H1 (cell line): Measurements from ENCODE around the gene COL11A2. TPM values are rescaled to one million over a fixed set of nuclear protein-coding genes. Genes with fewer than 3 reads are reported as not detected.

Experiments
- CTCF ChIA-PET: fragments of 300-600 bp; sonication (Branson Sonifier 250); formaldehyde crosslinking; loops from one replicate; lab custom pipeline; 2021; ENCODE audit not compliant: partially characterized antibody; lab: Charles Lee
- POLR2A ChIA-PET: fragments of 300-600 bp; sonication (Branson Sonifier 250); formaldehyde crosslinking; loops from one replicate; lab custom pipeline; 2021; ENCODE audit warnings: inconsistent platforms; ENCODE audit not compliant: partially characterized antibody; lab: Charles Lee
- DNase-seq, 2 experiments: peaks; one replicate each; pipeline versions ENCODE4 v3.0.0 to v3.0.0-alpha.2; 2010 to 2022; ENCODE audit warnings: low spot score in 2 of 2, low read depth in 1 of 2, mixed read lengths in 1 of 2
- FAIRE-seq: peaks from 2 replicates; lab custom pipeline; 2011; peaks lifted over from hg19 to GRCh38; lab: Jason Lieb, UNC
- H2AFZ ChIP-seq: 2 replicates; pipeline ENCODE4 v1.8.1; 2012; ENCODE audit warnings: low read length, inconsistent platforms
- H2AK5ac ChIP-seq: 2 replicates; pipeline ENCODE4 v1.6.1; 2013; ENCODE audit warnings: low read depth, low read length
- H2BK120ac ChIP-seq: replicated peaks from 2 replicates; pipeline ENCODE3; 2013; ENCODE audit warnings: low read depth, low read length, inconsistent platforms
- H2BK12ac ChIP-seq: 2 replicates; pipeline ENCODE4 v1.6.1; 2013; ENCODE audit warnings: low read depth, low read length
- H2BK15ac ChIP-seq: 2 replicates; pipeline ENCODE4 v1.6.1; 2013; ENCODE audit warnings: low read length
- H2BK20ac ChIP-seq: 2 replicates; pipeline ENCODE4 v1.6.1; 2013; ENCODE audit warnings: low read length
- H2BK5ac ChIP-seq: 2 replicates; pipeline ENCODE4 v1.6.1; 2013; ENCODE audit warnings: low read depth, low read length
- H3K14ac ChIP-seq: 2 replicates; pipeline ENCODE4 v1.6.1; 2013; ENCODE audit warnings: inconsistent platforms; ENCODE audit not compliant: insufficient read length
- H3K18ac ChIP-seq: 2 replicates; pipeline ENCODE4 v1.6.1; 2013; ENCODE audit warnings: low read length; ENCODE audit errors: extremely low read depth
- H3K23ac ChIP-seq: 2 replicates; pipeline ENCODE4 v1.6.1; 2013; ENCODE audit warnings: inconsistent platforms; ENCODE audit not compliant: insufficient read length
- H3K23me2 ChIP-seq: 2 replicates; pipeline ENCODE4 v1.6.1; 2013; ENCODE audit warnings: low read depth, low read length
- H3K27ac ChIP-seq: 2 replicates; pipeline ENCODE4 v1.6.1; 2011; ENCODE audit warnings: low read depth, low read length, inconsistent platforms
- H3K27me3 ChIP-seq, 4 experiments: replicated peaks in 1 of 4; 1 replicate in 1 of 4; 2 replicates in 3 of 4; pipeline versions ENCODE4 v1.6.1 to v1.8.1; 2011 to 2013; ENCODE audit warnings: low read length in 3 of 4, mild to moderate bottlenecking in 3 of 4, inconsistent platforms in 2 of 4, mixed read lengths in 2 of 4, moderate library complexity in 1 of 4; ENCODE audit not compliant: control insufficient read depth in 3 of 4, insufficient read depth in 3 of 4; ENCODE audit errors: extremely low read depth in 1 of 4
- H3K36me3 ChIP-seq, 4 experiments: 2 replicates each; pipeline versions ENCODE4 v1.6.1 to v1.8.1; 2011 to 2013; ENCODE audit warnings: mild to moderate bottlenecking in 4 of 4, low read length in 3 of 4, moderate library complexity in 2 of 4, control low read depth in 1 of 4, inconsistent platforms in 1 of 4; ENCODE audit not compliant: insufficient read depth in 4 of 4, control insufficient read depth in 2 of 4
- H3K4ac ChIP-seq: replicated peaks from 2 replicates; pipeline ENCODE3; 2013; ENCODE audit warnings: low read length, low read depth, mixed read lengths, inconsistent platforms; ENCODE audit not compliant: insufficient read length
- H3K4me1 ChIP-seq, 4 experiments: replicated peaks in 1 of 4; 1 replicate in 1 of 4; 2 replicates in 3 of 4; pipeline versions ENCODE4 v1.6.1 to v1.8.1; 2011 to 2013; ENCODE audit warnings: low read length in 3 of 4, inconsistent platforms in 2 of 4, mixed read lengths in 1 of 4; ENCODE audit not compliant: insufficient read depth in 4 of 4, control insufficient read depth in 3 of 4
- H3K4me2 ChIP-seq, 2 experiments: 2 replicates each; pipeline versions ENCODE4 v1.6.1 to v1.8.1; 2011 to 2013; ENCODE audit warnings: low read depth in 2 of 2, low read length in 2 of 2, control low read depth in 1 of 2, inconsistent platforms in 1 of 2, mild to moderate bottlenecking in 1 of 2; ENCODE audit not compliant: insufficient read depth in 1 of 2
- H3K4me3 ChIP-seq, 4 experiments: fragments of 200-600, 300-600 bp in 1 of 4; sonication (generic), shearing (Covaris generic), sonication (Bioruptor Twin) in 1 of 4; 2 replicates each; pipeline versions ENCODE4 v1.5.1 to v1.8.1; 2011 to 2016; ENCODE audit warnings: low read length in 4 of 4, low read depth in 3 of 4, control low read depth in 2 of 4, inconsistent platforms in 2 of 4, mild to moderate bottlenecking in 2 of 4, mixed read lengths in 1 of 4, moderate library complexity in 1 of 4; ENCODE audit not compliant: insufficient read depth in 2 of 4; ENCODE audit errors: extremely low read depth in 1 of 4
- H3K56ac ChIP-seq: replicated peaks from 2 replicates; pipeline ENCODE3; 2013; ENCODE audit warnings: low read depth, mild to moderate bottlenecking, mixed read lengths, low read length, inconsistent platforms; ENCODE audit not compliant: insufficient read length
- H3K79me1 ChIP-seq: 2 replicates; pipeline ENCODE4 v1.6.1; 2013; ENCODE audit warnings: low read depth, low read length, control low read depth
- H3K79me2 ChIP-seq, 2 experiments: 2 replicates each; pipeline versions ENCODE4 v1.6.1 to v1.8.1; 2012 to 2013; ENCODE audit warnings: low read length in 2 of 2, mild to moderate bottlenecking in 2 of 2, inconsistent platforms in 1 of 2; ENCODE audit not compliant: insufficient read depth in 2 of 2, control insufficient read depth in 1 of 2
- H3K9ac ChIP-seq, 4 experiments: replicated peaks in 1 of 4; 1 replicate in 1 of 4; 2 replicates in 3 of 4; pipeline versions ENCODE4 v1.6.1 to v1.8.1; 2011 to 2013; ENCODE audit warnings: low read depth in 3 of 4, low read length in 3 of 4, control low read depth in 2 of 4, mild to moderate bottlenecking in 2 of 4, moderate library complexity in 2 of 4, inconsistent platforms in 1 of 4; ENCODE audit errors: extremely low read depth in 1 of 4
- H3K9me3 ChIP-seq, 2 experiments: 2 replicates each; pipeline versions ENCODE4 v1.6.1 to v1.8.1; 2012 to 2013; ENCODE audit warnings: mild to moderate bottlenecking in 2 of 2, moderate library complexity in 2 of 2, control low read depth in 1 of 2, inconsistent platforms in 1 of 2, low read depth in 1 of 2, low read length in 1 of 2, mixed read lengths in 1 of 2; ENCODE audit not compliant: insufficient read depth in 2 of 2
- H4K20me1 ChIP-seq, 2 experiments: replicated peaks in 1 of 2; 2 replicates each; pipeline versions ENCODE3 to v1.8.1; 2011 to 2013; ENCODE audit warnings: inconsistent platforms in 2 of 2, low read length in 2 of 2, mild to moderate bottlenecking in 1 of 2; ENCODE audit not compliant: insufficient read depth in 2 of 2, control insufficient read depth in 1 of 2
- H4K5ac ChIP-seq: 2 replicates; pipeline ENCODE4 v1.6.1; 2013; ENCODE audit warnings: low read length, low read depth, mixed read lengths, inconsistent platforms; ENCODE audit not compliant: insufficient read length
- H4K8ac ChIP-seq: 2 replicates; pipeline ENCODE4 v1.8.0; 2013; ENCODE audit warnings: mild to moderate bottlenecking, moderate library complexity, low read length, inconsistent platforms; ENCODE audit not compliant: insufficient read depth; ENCODE audit errors: extremely low read depth
- H4K91ac ChIP-seq: replicated peaks from 2 replicates; pipeline ENCODE3; 2013; ENCODE audit warnings: low read length, mixed read lengths, inconsistent platforms; ENCODE audit not compliant: insufficient read length
- ATF3 ChIP-seq: IDR thresholded peaks from 2 replicates; pipeline ENCODE4 v1.6.1; 2011; ENCODE audit warnings: low read depth, mild to moderate bottlenecking, low read length; ENCODE audit not compliant: insufficient read depth
- BRCA1 ChIP-seq: IDR thresholded peaks from 2 replicates; pipeline ENCODE4 v1.6.1; 2012; ENCODE audit warnings: low read depth, low read length, improper control_type of control experiment
- CHD1 ChIP-seq: IDR thresholded peaks from 2 replicates; pipeline ENCODE4 v1.6.1; 2012; ENCODE audit warnings: low read depth, low read length, improper control_type of control experiment
- E2F6 ChIP-seq: IDR thresholded peaks from 2 replicates; pipeline ENCODE4 v1.6.1; 2012; ENCODE audit warnings: inconsistent platforms
- GABPA ChIP-seq: IDR thresholded peaks from 2 replicates; pipeline ENCODE4 v1.6.1; 2011; ENCODE audit warnings: mild to moderate bottlenecking, low read length, moderate library complexity, borderline replicate concordance; ENCODE audit not compliant: insufficient read depth
- HDAC2 ChIP-seq, 2 experiments: fragments of 300-600 bp in 1 of 2; sonication (generic) in 1 of 2; IDR thresholded peaks; 2 replicates each; pipeline ENCODE4 v1.6.1; 2011 to 2012; ENCODE audit warnings: low read depth in 2 of 2, low read length in 2 of 2, mild to moderate bottlenecking in 2 of 2, moderate library complexity in 2 of 2, borderline replicate concordance in 1 of 2, inconsistent platforms in 1 of 2
- KDM1A ChIP-seq: fragments of 200-600, 300-600 bp; sonication (generic); IDR thresholded peaks from 2 replicates; pipeline ENCODE4 v1.7.1; 2016; ENCODE audit warnings: mild to moderate bottlenecking, low read length, borderline replicate concordance
- POLR2AphosphoS5 ChIP-seq: IDR thresholded peaks from 2 replicates; pipeline ENCODE4 v1.6.1; 2011; ENCODE audit warnings: low read depth, low read length
- RNF2 ChIP-seq: fragments of 200-900, 300-1000 bp; sonication (generic); IDR thresholded peaks from 2 replicates; pipeline ENCODE4 v1.7.1; 2016; ENCODE audit warnings: borderline replicate concordance, low read depth, mild to moderate bottlenecking, antibody characterized with exemption, low read length; ENCODE audit not compliant: poor library complexity, severe bottlenecking; ENCODE audit errors: missing control alignments
- SUZ12 ChIP-seq: fragments of 200-600 bp; sonication (generic); IDR thresholded peaks from 2 replicates; pipeline ENCODE4 v1.6.1; 2012; ENCODE audit warnings: mild to moderate bottlenecking, inconsistent platforms, low read length, moderate library complexity, mixed read lengths
- TAF7 ChIP-seq: optimal IDR thresholded peaks from 2 replicates; pipeline ENCODE3; 2011; ENCODE audit warnings: low read depth, mild to moderate bottlenecking, inconsistent platforms, low read length, moderate library complexity, borderline replicate concordance
- WGBS, 2 experiments: shearing (Covaris generic) in 1 of 2; methylation state at CpG; one replicate each; pipeline versions ENCODE4 v1.1.6 to v1.1.7; 2013 to 2015; ENCODE audit warnings: low lambda C conversion rate in 2 of 2, mixed read lengths in 2 of 2, inconsistent platforms in 1 of 2, low coverage in 1 of 2, missing lambda C conversion rate in 1 of 2; ENCODE audit not compliant: insufficient replicate concordance in 2 of 2, insufficient coverage in 1 of 2, insufficient read length in 1 of 2; ENCODE audit errors: extremely low coverage in 1 of 2, missing lambda C conversion rate in 1 of 2; 5-methylcytosine and 5-hydroxymethylcytosine counted together
- polyA plus RNA-seq, 7 experiments: library from polyadenylated mRNA; depleted of rRNA in 3 of 7; stranded (reverse) in 5 of 7; unstranded in 2 of 7; fragments of >200 nt in 5 of 7; fragments of 200-250 nt in 2 of 7; gene quantifications; 1 replicate in 5 of 7; 2 replicates in 1 of 7; 4 replicates in 1 of 7; pipeline versions ENCODE4 v1.2.1 to v1.2.3, GENCODE V29; 2011 to 2013; ENCODE audit warnings: missing spikeins in 2 of 7, mixed read lengths in 2 of 7
- total RNA-seq: library from RNA; stranded (reverse); fragmentation: NEBNext Ultra II Directional; extraction: Animal tissue kit (Norgen Biotek cat#: 25700); gene quantifications from 2 replicates; pipeline ENCODE4 v1.2.1, GENCODE V29; 2021

Gene COL11A2
- total and polyA plus RNA-seq, 2 of the 8 experiments (the other 6 are each of a cell fraction or from before 2014, with no cell fraction given), result 2.8 to 3.8 TPM

DNA sequence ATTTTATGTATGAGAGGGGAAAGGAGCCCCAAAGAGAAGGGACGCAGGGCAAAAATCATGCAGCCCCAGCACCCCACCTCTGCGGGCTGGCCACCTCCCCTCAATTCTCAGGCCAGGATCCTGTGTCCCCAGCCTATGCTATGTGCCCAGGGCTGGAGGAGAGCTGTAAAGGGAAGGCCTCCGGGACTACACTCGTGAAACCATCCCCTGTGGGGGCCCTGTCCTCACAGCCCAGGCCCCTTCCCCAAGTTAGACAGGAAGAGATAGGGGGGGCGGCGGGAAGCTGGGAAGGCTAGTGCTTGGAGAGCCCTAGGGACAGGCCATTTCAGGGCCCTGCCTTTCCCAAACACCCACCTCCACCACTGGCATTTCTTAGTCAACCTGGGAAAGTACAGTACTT is 1.4 kb upstream of the COL11A2 start:
- FAIRE-seq (no peak), DNase-seq (no peak)
- Histone ChIP-seq H3K23ac (no peak overlapping the region), H4K8ac (no peak overlapping the region), H2BK5ac (no peak overlapping the region), H3K79me1 (no peaks in the 10 kb centered on the region), H3K4ac (no peak overlapping the region), H3K23me2 (peaks cover 11% of the 10 kb centered on the region), H2AFZ (no peak overlapping the region), H3K9ac (no peak overlapping the region; a peak in 1 of 7 replicates), H3K9me3 (no peaks in the 10 kb centered on the region), H3K14ac (no peak overlapping the region), H2BK15ac (no peak overlapping the region; the same call in 1 of the 2 replicates), H2BK120ac (no peak overlapping the region), H3K27ac (no peak overlapping the region), H4K91ac (no peak overlapping the region), H4K5ac (no peak overlapping the region), H3K4me1 (peaks cover 5 to 10% (median 9%) of the 10 kb centered on the region in 4 experiments), H3K4me3 (peak overlapping the region; percentile 13 to 79 (median 46); a peak in 4 of 8 replicates), H3K79me2 (no peaks in the 10 kb centered on the region), H3K27me3 (peaks cover 0 to 17% (median 15%) of the 10 kb centered on the region in 4 experiments; a peak in 6 of 7 replicates), H2AK5ac (no peak overlapping the region), H2BK12ac (no peak overlapping the region), H3K4me2 (peak overlapping the region; percentile 78 to 96), H3K36me3 (peaks cover 0 to 13% (median 6%) of the 10 kb centered on the region in 4 experiments; a peak in 4 of 8 replicates), H2BK20ac (no peak overlapping the region), H3K18ac (no peak overlapping the region), H3K56ac (no peak overlapping the region), H4K20me1 (peaks cover 0 to 5% of the 10 kb centered on the region in 2 experiments)
- ChIA-PET POLR2A (interaction anchor here (0.7 to 1.4 kb wide), 5 partner anchors 12 to 223 kb away, joined by 3 to 6 read pairs (median 4); partner anchors contain the start of gene HSD17B8), CTCF (interaction anchor here (0.6 to 3.4 kb wide), 5 partner anchors 21 to 193 kb away, joined by 3 to 14 read pairs (median 9); no protein-coding TSS in a partner anchor)
- 20% methylated on average over 6 of the region's 6 CpGs; no CpG with 5 or more reads in 1 of the 2 experiments for WGBS, 2 experiments
- no peak for TF ChIP-seq RNF2
- no peak for TF ChIP-seq ATF3
- TF ChIP-seq SUZ12, result no peak
- no peak for TF ChIP-seq TAF7
- TF ChIP-seq POLR2AphosphoS5, result no peak
- no peak for TF ChIP-seq KDM1A
- TF ChIP-seq HDAC2 (IDR thresholded peaks at IDR 0.05; ENCODE audit: borderline replicate concordance in 1 of 2, low read depth in 2 of 2, low read length in 2 of 2), result no peak
- TF ChIP-seq BRCA1, result no peak
- TF ChIP-seq CHD1, result no peak
- TF ChIP-seq GABPA, result no peak
- TF ChIP-seq E2F6, result no peak
